PFSK-1 (cell line): ENCODE measurements around the gene FYN.

Experiments
- FOXP2 ChIP-seq: optimal IDR thresholded peaks from 2 replicates; pipeline ENCODE3; 2011; ENCODE audit warnings: borderline replicate concordance, control low read depth, inconsistent platforms; ENCODE audit not compliant: insufficient read depth; ENCODE audit errors: extremely low read length, extremely low read depth
- POLR2AphosphoS5 ChIP-seq: IDR thresholded peaks from 2 replicates; pipeline ENCODE4 v1.6.1; 2012; ENCODE audit warnings: low read depth, mild to moderate bottlenecking, control low read depth, low read length, moderate library complexity
- REST ChIP-seq, 2 experiments: IDR thresholded peaks; 2 replicates each; pipeline versions ENCODE4 v1.6.1 to v1.8.0; 2011 to 2012; ENCODE audit warnings: low read depth in 2 of 2, low read length in 2 of 2, control low read depth in 1 of 2, inconsistent platforms in 1 of 2, mild to moderate bottlenecking in 1 of 2, moderate library complexity in 1 of 2; ENCODE audit not compliant: insufficient read depth in 1 of 2
- SIN3A ChIP-seq: IDR thresholded peaks from 2 replicates; pipeline ENCODE4 v1.6.1; 2012; ENCODE audit warnings: mild to moderate bottlenecking, low read length, moderate library complexity, borderline replicate concordance; ENCODE audit not compliant: insufficient read depth
- TAF1 ChIP-seq: IDR thresholded peaks from 2 replicates; pipeline ENCODE4 v1.6.1; 2012; ENCODE audit warnings: low read length, control low read depth, borderline replicate concordance; ENCODE audit not compliant: insufficient read depth

FYN gene

GRCh38 chr6:111802720-111803330, 70.4 kb downstream of the FYN start:
- TF ChIP-seq SIN3A: no peak
- TF ChIP-seq FOXP2: no peak
- TF ChIP-seq TAF1: no peak
- no peak for TF ChIP-seq POLR2AphosphoS5
- TF ChIP-seq REST (IDR thresholded peaks at IDR 0.05; ENCODE audit: insufficient read depth in 1 of 2, low read depth in 2 of 2, low read length in 2 of 2): no peak

GRCh38 chr6:111802015-111802414, 71.2 kb downstream of the FYN start:
- TF ChIP-seq REST (IDR thresholded peaks at IDR 0.05; ENCODE audit: insufficient read depth in 1 of 2, low read depth in 2 of 2, low read length in 2 of 2) (no peak), TAF1 (no peak), FOXP2 (no peak), SIN3A (no peak), POLR2AphosphoS5 (no peak)

GRCh38 chr6:111800821-111801220, 72.4 kb downstream of the FYN start:
- no peak for TF ChIP-seq TAF1
- no peak for TF ChIP-seq SIN3A
- TF ChIP-seq FOXP2: no peak
- no peak for TF ChIP-seq POLR2AphosphoS5
- TF ChIP-seq REST (IDR thresholded peaks at IDR 0.05; ENCODE audit: insufficient read depth in 1 of 2, low read depth in 2 of 2, low read length in 2 of 2): no peak

GRCh38 chr6:111800259-111800765, 72.9 kb downstream of the FYN start:
- TF ChIP-seq FOXP2 (no peak), TAF1 (no peak), POLR2AphosphoS5 (no peak), SIN3A (no peak), REST (IDR thresholded peaks at IDR 0.05; ENCODE audit: insufficient read depth in 1 of 2, low read depth in 2 of 2, low read length in 2 of 2) (no peak)

GRCh38 chr6:111799576-111800258, 73.5 kb downstream of the FYN start:
- TF ChIP-seq REST (IDR thresholded peaks at IDR 0.05; ENCODE audit: insufficient read depth in 1 of 2, low read depth in 2 of 2, low read length in 2 of 2): no peak
- no peak for TF ChIP-seq FOXP2
- no peak for TF ChIP-seq POLR2AphosphoS5
- TF ChIP-seq TAF1: no peak
- TF ChIP-seq SIN3A: no peak
